WTC11 (cell line): ENCODE measurements around the gene SUPT3H. TPM values are rescaled to one million over a fixed set of nuclear protein-coding genes. Genes with fewer than 3 reads are reported as not detected.

Source experiments
- ATAC-seq: fragments of 200-7000 bp; cut with Tn5 transposase; 2 replicates; pipeline ENCODE4 v1.10.0; 2021; ENCODE audit warnings: mild to moderate bottlenecking, moderate library complexity
- CTCF ChIA-PET: fragments of 300-600 bp; sonication (Branson Sonifier 250); formaldehyde crosslinking; loops from one replicate; lab custom pipeline; 2021; ENCODE audit warnings: antibody characterized with exemption; lab: Charles Lee
- POLR2A ChIA-PET: fragments of 350-600 bp; sonication (Branson Sonifier 250); formaldehyde crosslinking; loops from one replicate; lab custom pipeline; 2021; ENCODE audit warnings: antibody characterized with exemption; lab: Charles Lee
- DNase-seq: peaks from one replicate; pipeline ENCODE4 v3.0.0; 2021; ENCODE audit warnings: low spot score
- H3K27ac Mint-ChIP-seq: 2 replicates; pipeline ENCODE4 v1.8.0; 2021; ENCODE audit warnings: mixed read lengths
- H3K27me3 Mint-ChIP-seq: 2 replicates; pipeline ENCODE4 v1.8.0; 2021; ENCODE audit warnings: low read depth, mild to moderate bottlenecking, moderate library complexity, mixed read lengths
- H3K36me3 Mint-ChIP-seq: 2 replicates; pipeline ENCODE4 v1.8.0; 2021; ENCODE audit warnings: mixed read lengths
- H3K4me1 Mint-ChIP-seq: 2 replicates; pipeline ENCODE4 v1.8.0; 2022; ENCODE audit warnings: mixed read lengths
- H3K4me3 Mint-ChIP-seq: 2 replicates; pipeline ENCODE4 v1.8.0; 2021; ENCODE audit warnings: mild to moderate bottlenecking, moderate library complexity, mixed read lengths
- H3K9me3 Mint-ChIP-seq: 2 replicates; pipeline ENCODE4 v1.8.0; 2021; ENCODE audit warnings: mixed read lengths
- CBFB ChIP-seq: sonication (generic); formaldehyde crosslinking; IDR thresholded peaks from 2 replicates; pipeline ENCODE4 v1.8.1; 2022; ENCODE audit warnings: mild to moderate bottlenecking, low read depth, missing genetic modification reagents
- CREM ChIP-seq: sonication (generic); formaldehyde crosslinking; IDR thresholded peaks from 2 replicates; pipeline ENCODE4 v1.8.1; 2022; ENCODE audit warnings: mild to moderate bottlenecking, missing genetic modification reagents, moderate library complexity
- EMX1 ChIP-seq: fragments of 250-450 bp; sonication (Bioruptor Pico); IDR thresholded peaks from 2 replicates; pipeline ENCODE4 v1.8.0; 2021; ENCODE audit warnings: mild to moderate bottlenecking
- ESRRA ChIP-seq: sonication (generic); formaldehyde crosslinking; IDR thresholded peaks from 2 replicates; pipeline ENCODE4 v1.8.1; 2022; ENCODE audit warnings: mild to moderate bottlenecking, missing genetic modification reagents, borderline replicate concordance
- ETV6 ChIP-seq: sonication (generic); formaldehyde crosslinking; IDR thresholded peaks from 2 replicates; pipeline ENCODE4 v1.8.1; 2022; ENCODE audit warnings: mild to moderate bottlenecking, missing genetic modification reagents
- FOXK1 ChIP-seq: sonication (generic); formaldehyde crosslinking; IDR thresholded peaks from 2 replicates; pipeline ENCODE4 v1.8.0; 2022; ENCODE audit warnings: mild to moderate bottlenecking, moderate library complexity, missing genetic modification reagents
- GRHL2 ChIP-seq: fragments of 250-450 bp; sonication (Bioruptor Pico); IDR thresholded peaks from 2 replicates; pipeline ENCODE4 v1.8.0; 2022; ENCODE audit warnings: mild to moderate bottlenecking, moderate library complexity; ENCODE audit not compliant: insufficient replicate concordance, severe bottlenecking
- GTF2I ChIP-seq: fragments of 250-450 bp; sonication (Bioruptor Pico); conservative IDR thresholded peaks from 2 replicates; pipeline ENCODE4 v1.4.0; 2021; ENCODE audit warnings: mild to moderate bottlenecking
- JUN ChIP-seq: sonication (generic); formaldehyde crosslinking; IDR thresholded peaks from 2 replicates; pipeline ENCODE4 v1.8.0; 2023; ENCODE audit warnings: mild to moderate bottlenecking, missing genetic modification reagents
- MXD4 ChIP-seq: fragments of 250-450 bp; sonication (Bioruptor Pico); IDR thresholded peaks from 2 replicates; pipeline ENCODE4 v1.8.0; 2021; ENCODE audit warnings: mild to moderate bottlenecking, moderate library complexity, borderline replicate concordance
- MYBL2 ChIP-seq: sonication (generic); formaldehyde crosslinking; IDR thresholded peaks from 2 replicates; pipeline ENCODE4 v1.8.1; 2023; ENCODE audit warnings: mild to moderate bottlenecking, moderate library complexity, missing genetic modification reagents
- NFATC4 ChIP-seq: fragments of 250-450 bp; sonication (Bioruptor Pico); IDR thresholded peaks from 2 replicates; pipeline ENCODE4 v1.9.0; 2021; ENCODE audit warnings: mild to moderate bottlenecking
- NFE2L1 ChIP-seq: sonication (generic); formaldehyde crosslinking; IDR thresholded peaks from 2 replicates; pipeline ENCODE4 v1.8.1; 2023; ENCODE audit warnings: missing genetic modification reagents
- NR2C2 ChIP-seq: sonication (generic); formaldehyde crosslinking; IDR thresholded peaks from 2 replicates; pipeline ENCODE4 v1.8.0; 2022; ENCODE audit warnings: mild to moderate bottlenecking, missing genetic modification reagents
- OVOL2 ChIP-seq: fragments of 250-450 bp; sonication (Bioruptor Pico); IDR thresholded peaks from 2 replicates; pipeline ENCODE4 v1.9.0; 2021; ENCODE audit warnings: mild to moderate bottlenecking, borderline replicate concordance
- SP1 ChIP-seq: sonication (generic); formaldehyde crosslinking; conservative IDR thresholded peaks from 2 replicates; pipeline ENCODE4 v1.8.1; 2022; ENCODE audit warnings: missing genetic modification reagents
- TCF7 ChIP-seq: sonication (generic); formaldehyde crosslinking; IDR thresholded peaks from 2 replicates; pipeline ENCODE4 v1.8.0; 2022; ENCODE audit warnings: mild to moderate bottlenecking, low read depth, missing genetic modification reagents, moderate library complexity
- ZNF121 ChIP-seq: sonication (generic); formaldehyde crosslinking; IDR thresholded peaks from 2 replicates; pipeline ENCODE4 v1.8.0; 2023; ENCODE audit warnings: missing genetic modification reagents
- ZNF219 ChIP-seq: sonication (generic); formaldehyde crosslinking; IDR thresholded peaks from 2 replicates; pipeline ENCODE4 v1.8.0; 2023; ENCODE audit warnings: missing genetic modification reagents, mild to moderate bottlenecking, borderline replicate concordance
- ZNF416 ChIP-seq: fragments of 250-450 bp; sonication (Bioruptor Pico); IDR thresholded peaks from 2 replicates; pipeline ENCODE4 v1.9.0; 2021; ENCODE audit warnings: mild to moderate bottlenecking, inconsistent platforms
- ZNF671 ChIP-seq: fragments of 250-450 bp; sonication (Bioruptor Pico); IDR thresholded peaks from 2 replicates; pipeline ENCODE4 v1.8.0; 2021; ENCODE audit warnings: mild to moderate bottlenecking
- total RNA-seq: library from RNA; stranded (reverse); gene quantifications from 3 replicates; pipeline ENCODE4 v1.2.3, GENCODE V29; 2021
- TF ChIP-seq, protein P1 (sequence below): sonication (generic); formaldehyde crosslinking; IDR thresholded peaks from 2 replicates; pipeline ENCODE4 v1.8.0; 2022; ENCODE audit warnings: missing genetic modification reagents
- TF ChIP-seq, protein P2 (sequence below): sonication (generic); formaldehyde crosslinking; IDR thresholded peaks from 2 replicates; pipeline ENCODE4 v1.8.1; 2022; ENCODE audit warnings: mild to moderate bottlenecking, moderate library complexity, missing genetic modification reagents
- TF ChIP-seq, protein P3 (sequence below): sonication (generic); formaldehyde crosslinking; IDR thresholded peaks from 2 replicates; pipeline ENCODE4 v1.8.1; 2023; ENCODE audit warnings: mild to moderate bottlenecking, missing genetic modification reagents, moderate library complexity
- TF ChIP-seq, protein P4 (sequence below): sonication (generic); formaldehyde crosslinking; IDR thresholded peaks from 2 replicates; pipeline ENCODE4 v1.8.0; 2022; ENCODE audit warnings: mild to moderate bottlenecking, missing genetic modification reagents

SUPT3H gene
- total RNA-seq, 1 experiment from 2014 or later: 15.3 TPM

DNA sequence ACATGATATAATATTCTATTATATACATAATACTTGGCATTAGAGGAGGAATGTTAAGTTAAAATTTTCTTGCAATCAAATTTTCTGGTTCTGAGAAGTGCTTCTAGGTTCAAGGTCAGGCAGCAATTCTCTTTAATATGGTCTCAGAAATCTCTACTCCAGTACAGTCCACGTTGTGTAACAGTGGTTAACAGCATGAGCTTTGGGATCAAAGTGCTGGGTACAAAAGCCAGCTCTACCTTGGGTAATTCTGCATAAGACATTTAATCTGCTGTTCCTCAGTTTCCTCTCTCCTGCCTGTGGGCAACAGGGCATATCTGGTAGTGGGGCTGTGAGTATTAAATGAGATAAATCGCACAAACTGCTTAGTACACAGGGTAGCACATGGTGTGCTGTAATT, 552.5 kb downstream of the SUPT3H start (continued):
- TF ChIP-seq CREM (CRISPR knock-in tag) (no peak), EMX1 (CRISPR knock-in tag) (no peak), JUN (CRISPR knock-in tag) (no peak), MYBL2 (CRISPR knock-in tag) (no peak), ETV6 (CRISPR knock-in tag) (no peak), OVOL2 (CRISPR knock-in tag) (no peak), CBFB (CRISPR knock-in tag) (no peak), NFE2L1 (CRISPR knock-in tag) (no peak), ESRRA (no peak), FOXK1 (CRISPR knock-in tag) (no peak)
- TF ChIP-seq, protein P1, sequence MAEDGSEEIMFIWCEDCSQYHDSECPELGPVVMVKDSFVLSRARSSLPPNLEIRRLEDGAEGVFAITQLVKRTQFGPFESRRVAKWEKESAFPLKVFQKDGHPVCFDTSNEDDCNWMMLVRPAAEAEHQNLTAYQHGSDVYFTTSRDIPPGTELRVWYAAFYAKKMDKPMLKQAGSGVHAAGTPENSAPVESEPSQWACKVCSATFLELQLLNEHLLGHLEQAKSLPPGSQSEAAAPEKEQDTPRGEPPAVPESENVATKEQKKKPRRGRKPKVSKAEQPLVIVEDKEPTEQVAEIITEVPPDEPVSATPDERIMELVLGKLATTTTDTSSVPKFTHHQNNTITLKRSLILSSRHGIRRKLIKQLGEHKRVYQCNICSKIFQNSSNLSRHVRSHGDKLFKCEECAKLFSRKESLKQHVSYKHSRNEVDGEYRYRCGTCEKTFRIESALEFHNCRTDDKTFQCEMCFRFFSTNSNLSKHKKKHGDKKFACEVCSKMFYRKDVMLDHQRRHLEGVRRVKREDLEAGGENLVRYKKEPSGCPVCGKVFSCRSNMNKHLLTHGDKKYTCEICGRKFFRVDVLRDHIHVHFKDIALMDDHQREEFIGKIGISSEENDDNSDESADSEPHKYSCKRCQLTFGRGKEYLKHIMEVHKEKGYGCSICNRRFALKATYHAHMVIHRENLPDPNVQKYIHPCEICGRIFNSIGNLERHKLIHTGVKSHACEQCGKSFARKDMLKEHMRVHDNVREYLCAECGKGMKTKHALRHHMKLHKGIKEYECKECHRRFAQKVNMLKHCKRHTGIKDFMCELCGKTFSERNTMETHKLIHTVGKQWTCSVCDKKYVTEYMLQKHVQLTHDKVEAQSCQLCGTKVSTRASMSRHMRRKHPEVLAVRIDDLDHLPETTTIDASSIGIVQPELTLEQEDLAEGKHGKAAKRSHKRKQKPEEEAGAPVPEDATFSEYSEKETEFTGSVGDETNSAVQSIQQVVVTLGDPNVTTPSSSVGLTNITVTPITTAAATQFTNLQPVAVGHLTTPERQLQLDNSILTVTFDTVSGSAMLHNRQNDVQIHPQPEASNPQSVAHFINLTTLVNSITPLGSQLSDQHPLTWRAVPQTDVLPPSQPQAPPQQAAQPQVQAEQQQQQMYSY (CRISPR knock-in tag): no peak
- TF ChIP-seq, protein P2, sequence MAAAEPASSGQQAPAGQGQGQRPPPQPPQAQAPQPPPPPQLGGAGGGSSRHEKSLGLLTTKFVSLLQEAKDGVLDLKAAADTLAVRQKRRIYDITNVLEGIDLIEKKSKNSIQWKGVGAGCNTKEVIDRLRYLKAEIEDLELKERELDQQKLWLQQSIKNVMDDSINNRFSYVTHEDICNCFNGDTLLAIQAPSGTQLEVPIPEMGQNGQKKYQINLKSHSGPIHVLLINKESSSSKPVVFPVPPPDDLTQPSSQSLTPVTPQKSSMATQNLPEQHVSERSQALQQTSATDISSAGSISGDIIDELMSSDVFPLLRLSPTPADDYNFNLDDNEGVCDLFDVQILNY: no peak

DNA sequence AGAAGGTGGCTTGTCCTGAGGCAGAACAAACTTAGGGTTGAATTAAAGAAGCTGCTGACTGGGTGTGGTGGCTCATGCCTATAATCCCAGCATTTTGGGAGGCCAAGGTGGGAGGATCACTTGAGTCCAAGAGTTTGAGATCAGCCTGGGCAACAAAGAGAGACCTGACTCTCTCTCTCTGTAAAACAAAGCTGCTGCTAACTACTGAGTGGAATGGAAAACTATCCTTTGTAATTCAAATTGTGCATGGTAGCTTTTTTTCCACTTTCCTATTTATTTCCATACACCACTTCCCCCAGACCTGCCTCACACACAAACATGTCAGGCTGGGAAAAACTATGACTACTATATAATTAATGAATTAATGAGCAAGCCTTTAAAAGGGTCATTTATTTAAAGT, 553.2 kb downstream of the SUPT3H start:
- no peaks in the 10 kb centered on the region for H3K27me3 Mint-ChIP-seq
- TF ChIP-seq, protein P3, sequence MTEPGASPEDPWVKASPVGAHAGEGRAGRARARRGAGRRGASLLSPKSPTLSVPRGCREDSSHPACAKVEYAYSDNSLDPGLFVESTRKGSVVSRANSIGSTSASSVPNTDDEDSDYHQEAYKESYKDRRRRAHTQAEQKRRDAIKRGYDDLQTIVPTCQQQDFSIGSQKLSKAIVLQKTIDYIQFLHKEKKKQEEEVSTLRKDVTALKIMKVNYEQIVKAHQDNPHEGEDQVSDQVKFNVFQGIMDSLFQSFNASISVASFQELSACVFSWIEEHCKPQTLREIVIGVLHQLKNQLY: no peak
- TF ChIP-seq SP1 (CRISPR knock-in tag) (no peak), NFATC4 (CRISPR knock-in tag) (no peak), ZNF671 (no peak), GRHL2 (CRISPR knock-in tag) (no peak), NR2C2 (CRISPR knock-in tag) (no peak), ZNF121 (no peak), FOXK1 (CRISPR knock-in tag) (no peak), GTF2I (CRISPR knock-in tag) (no peak), CBFB (CRISPR knock-in tag) (no peak), MXD4 (no peak), ZNF416 (CRISPR knock-in tag) (no peak), ZNF219 (CRISPR knock-in tag) (no peak), TCF7 (CRISPR knock-in tag) (no peak)
- TF ChIP-seq, protein P4, sequence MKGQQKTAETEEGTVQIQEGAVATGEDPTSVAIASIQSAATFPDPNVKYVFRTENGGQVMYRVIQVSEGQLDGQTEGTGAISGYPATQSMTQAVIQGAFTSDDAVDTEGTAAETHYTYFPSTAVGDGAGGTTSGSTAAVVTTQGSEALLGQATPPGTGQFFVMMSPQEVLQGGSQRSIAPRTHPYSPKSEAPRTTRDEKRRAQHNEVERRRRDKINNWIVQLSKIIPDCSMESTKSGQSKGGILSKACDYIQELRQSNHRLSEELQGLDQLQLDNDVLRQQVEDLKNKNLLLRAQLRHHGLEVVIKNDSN (CRISPR knock-in tag): no peak
- TF ChIP-seq, protein P2: no peak
- no peaks in the 10 kb centered on the region for H3K9me3 Mint-ChIP-seq
- no peaks in the 10 kb centered on the region for H3K36me3 Mint-ChIP-seq
- ChIA-PET CTCF (no interaction called here), POLR2A (interaction anchor here (0.6 kb wide), 1 partner anchor 14 kb away, joined by 3 read pairs; no protein-coding TSS in a partner anchor)
- no peak for DNase-seq
- ATAC-seq: peak; percentile 43
- no peak overlapping the region for H3K4me3 Mint-ChIP-seq
- peaks cover 28% of the 10 kb centered on the region for H3K4me1 Mint-ChIP-seq
- no peak overlapping the region for H3K27ac Mint-ChIP-seq
